MCF 10A (cell line): ENCODE results near the gene COPG2. TPM values are rescaled to one million over a fixed set of nuclear protein-coding genes. Genes with fewer than 3 reads are reported as not detected.

ENCODE experiments used
- BruUV-seq: library from RNA; stranded (reverse); fragments of 400-500 nt; replicated peaks from 2 replicates; lab custom pipeline; 2021; lab: Mats Ljungman, UMichigan
- CTCF ChIA-PET: fragments of 300-600 bp; sonication (Branson Sonifier 250); formaldehyde crosslinking; extraction: SDS; loops from one replicate; lab custom pipeline; 2021; ENCODE audit warnings: antibody characterized with exemption, inconsistent platforms; lab: Yijun Ruan, JAX
- POLR2A ChIA-PET: fragments of 300-600, 350-650 bp; sonication (Branson Sonifier 250); formaldehyde crosslinking; extraction: SDS; loops from one replicate; lab custom pipeline; 2020; ENCODE audit warnings: antibody characterized with exemption, inconsistent platforms; lab: Yijun Ruan, JAX
- DNase-seq: peaks from one replicate; pipeline ENCODE4 v3.0.0-alpha.2; 2018; ENCODE audit not compliant: unreplicated experiment
- H3K27ac Mint-ChIP-seq: one replicate; pipeline ENCODE4 v1.8.0; 2022; ENCODE audit warnings: mild to moderate bottlenecking, low read depth, mixed read lengths; ENCODE audit not compliant: unreplicated experiment
- H3K27me3 Mint-ChIP-seq: one replicate; pipeline ENCODE4 v1.8.0; 2022; ENCODE audit warnings: mixed read lengths; ENCODE audit not compliant: insufficient read depth, unreplicated experiment
- H3K36me3 Mint-ChIP-seq: one replicate; pipeline ENCODE4 v1.8.0; 2022; ENCODE audit warnings: mild to moderate bottlenecking, moderate library complexity, mixed read lengths; ENCODE audit not compliant: insufficient read depth, unreplicated experiment
- H3K4me1 Mint-ChIP-seq: one replicate; pipeline ENCODE4 v1.8.0; 2022; ENCODE audit warnings: mixed read lengths; ENCODE audit not compliant: insufficient read depth, unreplicated experiment
- H3K4me3 Mint-ChIP-seq: one replicate; pipeline ENCODE4 v1.8.0; 2022; ENCODE audit warnings: mild to moderate bottlenecking, moderate library complexity, mixed read lengths; ENCODE audit not compliant: unreplicated experiment
- H3K9me3 Mint-ChIP-seq: one replicate; pipeline ENCODE4 v1.8.0; 2022; ENCODE audit warnings: mixed read lengths; ENCODE audit not compliant: unreplicated experiment
- CTCF ChIP-seq: fragments of 200-600 bp; IDR thresholded peaks from one replicate; pipeline ENCODE4 v1.8.0; 2022; ENCODE audit warnings: antibody characterized with exemption, mild to moderate bottlenecking; ENCODE audit not compliant: unreplicated experiment
- intact Hi-C: fragments of 100-400 bp; cut with micrococcal nuclease; formaldehyde crosslinking; loops from 2 replicates; pipeline ENCODE4 v1.14.1; 2022
- total RNA-seq: library from RNA; stranded (reverse); gene quantifications from 2 replicates; pipeline ENCODE4 v1.2.3, GENCODE V29; 2022

Gene COPG2
- total RNA-seq, 1 experiment from 2014 or later: 24.7 TPM

GRCh38 chr7:130473289-130473688 lies 195.3 kb downstream of the COPG2 start:
- Mint-ChIP-seq H3K9me3 (peaks cover 12% of the 10 kb centered on the region), H3K27me3 (no peaks in the 10 kb centered on the region), H3K36me3 (no peaks in the 10 kb centered on the region), H3K4me1 (no peaks in the 10 kb centered on the region), H3K27ac (no peak overlapping the region), H3K4me3 (no peak overlapping the region)
- no peak for DNase-seq
- intact Hi-C loops: no loop called here
- BruUV-seq: no TSS peak
- ChIA-PET POLR2A (interaction anchor here (0.6 kb wide), 1 partner anchor 348 kb away, joined by 4 read pairs; no protein-coding TSS in a partner anchor), CTCF (no interaction called here)
- no peak for TF ChIP-seq CTCF

GRCh38 chr7:130471974-130472373 lies 196.6 kb downstream of the COPG2 start:
- no peak overlapping the region for H3K27ac Mint-ChIP-seq
- ChIA-PET CTCF (interaction anchor here (0.7 to 1.5 kb wide), 2 partner anchors 12 to 18 kb away, joined by 3 read pairs; no protein-coding TSS in a partner anchor), POLR2A (interaction anchor here (1.1 kb wide), 1 partner anchor 44 kb away, joined by 4 read pairs; no protein-coding TSS in a partner anchor)
- no peaks in the 10 kb centered on the region for H3K36me3 Mint-ChIP-seq
- no peak overlapping the region for H3K4me3 Mint-ChIP-seq
- no peak for DNase-seq
- intact Hi-C loops: no loop called here
- no peaks in the 10 kb centered on the region for H3K9me3 Mint-ChIP-seq
- no TSS peak for BruUV-seq
- H3K4me1 Mint-ChIP-seq: no peaks in the 10 kb centered on the region
- no peak for TF ChIP-seq CTCF
- H3K27me3 Mint-ChIP-seq: no peaks in the 10 kb centered on the region

GRCh38 chr7:130468612-130469011 lies 199.9 kb downstream of the COPG2 start:
- H3K9me3 Mint-ChIP-seq: no peaks in the 10 kb centered on the region

More at GRCh38 chr7:130468612-130469011, 199.9 kb downstream of the COPG2 start:
- POLR2A ChIA-PET: no interaction called here
- Mint-ChIP-seq H3K4me1 (no peaks in the 10 kb centered on the region), H3K27ac (no peak overlapping the region), H3K36me3 (no peaks in the 10 kb centered on the region), H3K27me3 (no peaks in the 10 kb centered on the region), H3K4me3 (no peak overlapping the region)
- TF ChIP-seq CTCF: no peak
- intact Hi-C loops: no loop called here
- no TSS peak for BruUV-seq
- no peak for DNase-seq
- CTCF ChIA-PET: no interaction called here
